Stimulated activated CD4-positive, alpha-beta T cell treated with anti-CD3 and anti-CD28 coated beads, Interleukin-2, amount 100 ng/mL, for 24 hours (primary cell): ENCODE data around the gene NDST3.
A peak's percentile ranks its signal among the peaks of the same experiment; 100 is the strongest.
"Not testable (repeated sequence)": the region's sequence is repeated elsewhere in the genome, so short reads cannot be mapped to it uniquely, and the experiment has no call there.

Experiments
- DNase-seq, 2 donors: peaks; one replicate each; pipeline ENCODE4 v3.0.0-alpha.2; 2020

NDST3 gene

GRCh38 chr4:118190903-118191302 lies 156.6 kb downstream of the NDST3 start:
- no peak for DNase-seq

- no peak for DNase-seq
Measured at GRCh38 chr4:118193421-118193820, 159.1 kb downstream of the NDST3 start.

DNA sequence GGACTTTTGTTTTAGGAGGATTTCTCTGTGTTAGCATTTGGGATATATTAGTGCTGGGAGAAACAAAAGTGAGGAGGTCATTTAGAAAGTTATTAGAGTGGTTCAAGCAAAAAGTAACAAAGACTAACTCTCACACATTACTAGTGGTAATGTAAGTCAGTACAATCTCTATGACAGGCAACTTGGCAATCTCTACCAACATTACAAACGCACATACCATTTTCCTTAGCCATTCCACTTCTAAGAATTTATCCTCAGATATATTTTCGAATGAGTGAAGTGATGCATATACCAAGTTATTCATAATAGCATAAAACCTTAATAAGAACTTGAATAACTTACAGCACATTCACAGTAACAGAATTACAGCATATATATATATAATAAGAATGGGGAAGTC lies 172.3 kb downstream of the NDST3 start:
- no peak for DNase-seq

DNA sequence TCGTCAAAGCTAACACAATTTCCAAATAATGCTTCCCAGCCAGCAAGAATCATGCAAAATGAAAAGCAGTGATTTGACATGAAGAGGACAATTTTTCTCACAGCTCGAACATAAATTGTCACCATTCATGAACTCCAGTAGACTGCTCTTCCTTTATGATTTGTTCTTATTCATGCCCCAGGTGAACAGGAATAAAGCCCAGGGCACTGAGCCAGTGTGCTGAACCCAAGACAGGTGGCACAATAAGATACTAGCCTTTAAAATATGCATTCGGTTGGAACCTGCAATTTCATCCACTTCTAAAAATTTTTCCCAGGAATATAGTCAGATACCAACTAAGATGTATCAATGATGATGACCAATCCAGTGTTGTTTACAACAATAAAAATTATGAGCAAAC lies 178.8 kb downstream of the NDST3 start:
- no peak for DNase-seq

DNA sequence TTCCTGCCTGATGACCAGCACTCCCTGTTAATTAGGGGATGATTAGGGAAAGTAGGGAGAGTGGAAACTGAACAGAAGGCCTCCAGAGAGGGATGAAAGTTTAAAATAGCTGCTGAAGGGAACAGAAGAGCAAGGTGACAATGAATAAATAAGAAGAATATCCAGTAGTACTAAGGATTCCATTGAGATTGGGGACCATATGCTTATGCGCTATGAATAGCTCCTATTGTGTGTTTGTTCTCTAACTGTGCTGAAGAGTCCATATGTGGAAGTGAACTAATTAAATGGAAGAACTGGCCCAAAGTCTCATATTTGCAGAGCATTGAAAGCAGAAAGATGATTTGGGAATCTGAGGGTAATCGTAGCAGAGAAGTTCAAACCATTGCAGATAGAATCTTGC lies 181.5 kb downstream of the NDST3 start:
- no peak for DNase-seq

GRCh38 chr4:118221227-118221800 lies 187.0 kb downstream of the NDST3 start:
- no peak for DNase-seq

GRCh38 chr4:118224243-118224829 lies 190.1 kb downstream of the NDST3 start:
- no peak for DNase-seq

- DNase-seq: no peak
Measured at GRCh38 chr4:118225511-118225910, 191.2 kb downstream of the NDST3 start.

DNA sequence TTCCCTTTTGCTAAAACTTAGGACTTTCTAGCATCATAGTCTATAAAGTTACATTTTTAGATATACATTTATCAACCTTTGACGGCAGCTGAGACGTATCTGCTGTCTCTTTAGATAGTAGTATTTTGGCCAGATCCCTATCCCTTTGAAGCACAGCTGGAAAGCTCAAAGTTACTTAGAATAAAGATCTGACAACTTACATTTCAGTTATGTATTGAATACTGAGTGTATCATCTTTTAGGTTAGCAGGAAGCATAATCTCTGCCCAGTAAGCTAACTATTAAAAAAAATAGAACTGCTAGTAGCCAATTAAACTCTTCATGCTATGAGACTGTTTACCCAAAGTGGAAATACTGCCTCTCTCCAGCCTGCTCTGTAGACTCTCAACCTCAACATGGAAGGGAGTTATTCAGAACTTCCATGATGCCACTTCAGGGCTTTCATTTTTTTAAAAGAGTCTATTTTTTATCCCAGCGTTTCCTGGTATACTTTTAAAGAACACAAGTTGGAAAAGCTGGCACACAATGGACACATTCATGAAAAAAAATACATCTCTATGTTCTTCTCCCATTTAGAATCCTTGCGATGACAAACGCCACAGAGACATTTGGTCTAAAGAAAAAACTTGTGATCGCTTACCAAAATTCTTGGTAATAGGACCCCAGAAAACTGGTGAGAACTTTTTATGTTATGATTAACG lies 192.2 kb downstream of the NDST3 start:
- no peak for DNase-seq

GRCh38 chr4:118235566-118236120 lies 201.4 kb downstream of the NDST3 start:
- no peak for DNase-seq

- no peak for DNase-seq
Measured at GRCh38 chr4:118237531-118237930, 203.2 kb downstream of the NDST3 start.

- DNase-seq: no peak
Measured at GRCh38 chr4:118249890-118250289, 215.6 kb downstream of the NDST3 start.

- no peak for DNase-seq
Measured at GRCh38 chr4:118254368-118254767, 220.1 kb downstream of the NDST3 start.

- DNase-seq: no peak
Measured at GRCh38 chr4:118259111-118259510, 224.8 kb downstream of the NDST3 start.

GRCh38 chr4:118260309-118260708 lies 226.0 kb downstream of the NDST3 start:
- DNase-seq: no peak

GRCh38 chr4:118264096-118264495 lies 229.8 kb downstream of the NDST3 start:
- DNase-seq: no peak

- peak in 1 of 2 donors; percentile 54 for DNase-seq
Measured at GRCh38 chr4:118265312-118266144, 231.2 kb downstream of the NDST3 start.

- DNase-seq: not testable (repeated sequence)
Measured at GRCh38 chr4:118266145-118266496, 231.8 kb downstream of the NDST3 start.

- DNase-seq: no peak
Measured at GRCh38 chr4:118268780-118269179, 234.5 kb downstream of the NDST3 start.

GRCh38 chr4:118270492-118270891 lies 236.2 kb downstream of the NDST3 start:
- no peak for DNase-seq

DNA sequence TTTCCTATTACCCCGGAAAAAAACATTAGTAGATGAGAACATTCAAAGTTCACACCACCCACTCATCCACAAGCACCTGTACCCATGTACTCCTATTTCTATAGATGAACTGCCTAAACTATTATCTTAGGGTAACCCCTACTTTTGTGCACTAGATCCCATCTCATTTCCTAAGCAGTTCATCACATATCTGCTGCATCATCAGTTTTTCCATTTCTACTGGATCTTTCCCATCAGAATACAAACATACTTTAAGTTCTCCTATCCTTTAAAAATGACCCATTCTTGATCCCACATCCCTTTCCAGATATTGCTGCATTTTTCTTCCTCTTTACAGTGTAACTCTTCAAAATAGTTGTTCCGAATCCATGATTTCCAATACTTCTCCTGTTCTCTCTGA lies 237.5 kb downstream of the NDST3 start:
- DNase-seq: no peak

DNA sequence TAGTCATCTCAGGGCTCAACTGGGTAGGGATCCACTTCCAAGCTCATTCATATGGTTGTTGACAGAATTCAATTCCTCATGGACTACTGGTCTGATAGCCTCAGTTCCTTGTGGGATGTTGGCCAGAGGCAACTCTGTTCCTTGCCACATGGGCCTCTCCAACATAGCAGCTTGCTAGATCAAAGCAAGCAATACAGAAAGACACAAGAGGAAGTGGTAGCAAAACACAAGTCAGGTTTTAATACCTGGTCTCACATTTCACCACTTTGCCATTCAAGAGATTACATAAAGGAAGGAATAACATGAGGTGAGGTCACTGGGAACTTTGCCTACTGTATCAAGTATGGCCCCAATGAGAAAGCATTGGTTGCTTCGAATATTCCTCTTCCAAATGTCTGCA lies 239.4 kb downstream of the NDST3 start:
- DNase-seq: no peak

DNA sequence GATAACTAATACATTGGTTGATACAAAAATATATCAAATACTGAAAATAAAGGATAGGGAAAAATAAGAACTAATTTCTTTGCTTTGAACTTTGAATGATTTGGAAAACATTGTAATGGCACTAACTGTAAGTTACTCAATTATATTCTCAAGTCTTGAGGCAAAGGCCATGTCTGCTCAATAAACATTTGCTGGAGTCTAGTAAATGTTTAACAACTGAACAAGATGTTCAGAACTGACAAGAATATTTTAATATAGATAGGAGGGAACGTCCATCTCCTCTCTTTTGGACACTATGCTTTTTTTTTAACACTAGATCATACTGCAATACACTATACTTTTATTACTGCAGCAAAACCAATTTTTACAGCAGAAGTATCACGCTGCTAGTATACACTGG lies 242.3 kb downstream of the NDST3 start:
- no peak for DNase-seq
